ENCODE measurements around the gene CDC26. TPM values are rescaled to one million over a fixed set of nuclear protein-coding genes. Genes with fewer than 3 reads are reported as not detected.

Gene CDC26
- total RNA-seq, 1 donor from 2014 or later, result 37.1 TPM

- no peak for DNase-seq (ENCODE audit: low read depth, low spot score)
- peak; percentile 81 for TF ChIP-seq CTCF (conservative IDR thresholded peaks at IDR 0.05)
- Mint-ChIP-seq H3K36me3 (ENCODE audit: low read depth) (no peaks in the 10 kb centered on the region), H3K27ac (ENCODE audit: unreplicated experiment) (no peak overlapping the region), H3K9me3 (no peaks in the 10 kb centered on the region), H3K4me3 (no peak overlapping the region), H3K27me3 (ENCODE audit: low read depth) (no peaks in the 10 kb centered on the region), H3K4me1 (no peaks in the 10 kb centered on the region)
Measured at GRCh38 chr9:113309204-113309813, 33.9 kb upstream of the CDC26 start.

- no peak overlapping the region for H3K27ac Mint-ChIP-seq (ENCODE audit: unreplicated experiment)
- H3K4me1 Mint-ChIP-seq, result peaks cover 6% of the 10 kb centered on the region
- H3K36me3 Mint-ChIP-seq (ENCODE audit: low read depth), result no peaks in the 10 kb centered on the region
- DNase-seq (ENCODE audit: low read depth, low spot score), result no peak
- TF ChIP-seq CTCF (conservative IDR thresholded peaks at IDR 0.05), result no peak
- H3K27me3 Mint-ChIP-seq (ENCODE audit: low read depth), result peaks cover 5% of the 10 kb centered on the region
- no peak overlapping the region for H3K4me3 Mint-ChIP-seq
- no peaks in the 10 kb centered on the region for H3K9me3 Mint-ChIP-seq
Measured at GRCh38 chr9:113307396-113307975, 32.1 kb upstream of the CDC26 start.

GRCh38 chr9:113306566-113306965 lies 31.2 kb upstream of the CDC26 start:
- H3K27me3 Mint-ChIP-seq (ENCODE audit: low read depth), result peaks cover 7% of the 10 kb centered on the region
- DNase-seq (ENCODE audit: low read depth, low spot score), result no peak
- H3K4me3 Mint-ChIP-seq, result no peak overlapping the region
- H3K27ac Mint-ChIP-seq (ENCODE audit: unreplicated experiment), result no peak overlapping the region
- H3K36me3 Mint-ChIP-seq (ENCODE audit: low read depth), result no peaks in the 10 kb centered on the region
- H3K9me3 Mint-ChIP-seq, result no peaks in the 10 kb centered on the region
- peaks cover 6% of the 10 kb centered on the region for H3K4me1 Mint-ChIP-seq
- TF ChIP-seq CTCF (conservative IDR thresholded peaks at IDR 0.05), result no peak

- no peak for TF ChIP-seq CTCF (conservative IDR thresholded peaks at IDR 0.05)
- peaks cover 16% of the 10 kb centered on the region for H3K27me3 Mint-ChIP-seq (ENCODE audit: low read depth)
- no peaks in the 10 kb centered on the region for H3K36me3 Mint-ChIP-seq (ENCODE audit: low read depth)
- H3K9me3 Mint-ChIP-seq, result no peaks in the 10 kb centered on the region
- DNase-seq (ENCODE audit: low read depth, low spot score), result no peak
- peaks cover 6% of the 10 kb centered on the region for H3K4me1 Mint-ChIP-seq
- H3K27ac Mint-ChIP-seq (ENCODE audit: unreplicated experiment), result no peak within 1 kb of the TSS
- H3K4me3 Mint-ChIP-seq, result no peak within 1 kb of the TSS
Measured at GRCh38 chr9:113302792-113303418, 27.5 kb upstream of the CDC26 start, which contains the start of gene RNF183. RNF183 (minus strand) TSS chr9:113303376; CDS start chr9:113298184, 5,192 bp downstream.

- Mint-ChIP-seq H3K27ac (ENCODE audit: unreplicated experiment) (no peak overlapping the region), H3K27me3 (ENCODE audit: low read depth) (peaks cover 16% of the 10 kb centered on the region), H3K4me3 (no peak overlapping the region), H3K36me3 (ENCODE audit: low read depth) (no peaks in the 10 kb centered on the region), H3K4me1 (peaks cover 6% of the 10 kb centered on the region), H3K9me3 (no peaks in the 10 kb centered on the region)
- TF ChIP-seq CTCF (conservative IDR thresholded peaks at IDR 0.05), result no peak
- no peak for DNase-seq (ENCODE audit: low read depth, low spot score)
Measured at GRCh38 chr9:113301548-113301947, 26.2 kb upstream of the CDC26 start.
